CD4-positive, alpha-beta T cell treated with Interleukin-15 for 4 hours (primary cell): ENCODE measurements around the gene TOR4A.
A peak's percentile ranks its signal among the peaks of the same experiment; 100 is the strongest.

Source experiments
- DNase-seq: peaks from one replicate; pipeline ENCODE4 v3.0.0-alpha.2; 2020; ENCODE audit warnings: low spot score

The TOR4A gene

GRCh38 chr9:137273095-137273490 is 4.4 kb upstream of the TOR4A start:
- DNase-seq = no peak

GRCh38 chr9:137273611-137274320 is 3.8 kb upstream of the TOR4A start:
- DNase-seq = no peak

GRCh38 chr9:137275203-137275587 is 2.3 kb upstream of the TOR4A start:
- no peak for DNase-seq

- DNase-seq = no peak
These were observed 1.7 kb upstream of the TOR4A start for GRCh38 chr9:137275588-137276472.

- DNase-seq = no peak
These were observed 825 bp upstream of the TOR4A start for GRCh38 chr9:137276473-137277328.

GRCh38 chr9:137278061-137278701 is 655 bp downstream of the TOR4A start:
- DNase-seq = no peak

- no peak for DNase-seq
These were observed 1.5 kb downstream of the TOR4A start for GRCh38 chr9:137278721-137279711.

GRCh38 chr9:137279741-137280473 is 2.4 kb downstream of the TOR4A start:
- no peak for DNase-seq

- no peak for DNase-seq
These were observed 3.2 kb downstream of the TOR4A start for GRCh38 chr9:137280474-137281344.

GRCh38 chr9:137281345-137282116 is 4.0 kb downstream of the TOR4A start:
- DNase-seq = no peak

- DNase-seq = no peak
These were observed 9.5 kb downstream of the TOR4A start for GRCh38 chr9:137286975-137287383.

GRCh38 chr9:137293094-137293481 is 15.6 kb downstream of the TOR4A start:
- no peak for DNase-seq

- DNase-seq = no peak
These were observed 16.1 kb downstream of the TOR4A start for GRCh38 chr9:137293482-137294090.

GRCh38 chr9:137294091-137294680 is 16.7 kb downstream of the TOR4A start:
- no peak for DNase-seq

- no peak for DNase-seq
These were observed 17.2 kb downstream of the TOR4A start for GRCh38 chr9:137294681-137295237.

GRCh38 chr9:137295238-137295811 is 17.8 kb downstream of the TOR4A start:
- DNase-seq = peak; percentile 40
